GM10248 (cell line): ENCODE results near the gene SEL1L2.

Experiments used
- CTCF ChIA-PET: fragments of 300-600 bp; sonication (Branson Sonifier 250); formaldehyde crosslinking; extraction: SDS; loops from one replicate; lab custom pipeline; 2021; ENCODE audit warnings: antibody characterized with exemption; lab: Yijun Ruan, JAX
- POLR2A ChIA-PET: fragments of 350-650 bp; sonication (Branson Sonifier 250); formaldehyde crosslinking; extraction: SDS; loops from one replicate; lab custom pipeline; 2020; ENCODE audit warnings: antibody characterized with exemption; lab: Yijun Ruan, JAX
- DNase-seq: peaks from one replicate; pipeline ENCODE4 v3.0.0; 2012; ENCODE audit errors: extremely low spot score
- TF ChIP-seq, protein P1 (sequence below): IDR thresholded peaks from 2 replicates; pipeline ENCODE4 v1.5.1; 2012; ENCODE audit warnings: mild to moderate bottlenecking, low read depth; ENCODE audit errors: extremely low read depth, missing control alignments, control extremely low read depth

The SEL1L2 gene

DNA sequence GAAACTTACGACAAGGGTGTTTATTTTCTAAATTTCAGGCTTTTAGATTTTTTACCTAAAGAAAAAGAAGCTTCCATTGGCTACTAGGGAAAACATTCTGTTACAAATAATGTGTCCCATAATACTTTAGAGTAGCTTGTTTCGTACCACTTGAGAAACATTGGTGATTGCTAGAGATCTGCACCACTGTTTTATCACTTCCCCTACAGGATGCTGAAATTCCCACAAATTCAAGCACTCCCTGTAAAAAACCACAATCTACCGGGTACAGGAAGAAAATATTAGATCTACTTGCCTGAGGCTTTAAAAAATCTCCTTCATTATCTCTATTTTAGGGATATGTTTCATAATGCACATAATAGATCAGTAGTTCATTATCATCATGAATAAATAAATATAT lies 29.9 kb downstream of the SEL1L2 start:
- no peak for DNase-seq
- ChIA-PET CTCF (interaction anchor here (1.3 kb wide), 1 partner anchor 28 kb away, joined by 4 read pairs; no protein-coding TSS in a partner anchor), POLR2A (no interaction called here)
- TF ChIP-seq, protein P1, sequence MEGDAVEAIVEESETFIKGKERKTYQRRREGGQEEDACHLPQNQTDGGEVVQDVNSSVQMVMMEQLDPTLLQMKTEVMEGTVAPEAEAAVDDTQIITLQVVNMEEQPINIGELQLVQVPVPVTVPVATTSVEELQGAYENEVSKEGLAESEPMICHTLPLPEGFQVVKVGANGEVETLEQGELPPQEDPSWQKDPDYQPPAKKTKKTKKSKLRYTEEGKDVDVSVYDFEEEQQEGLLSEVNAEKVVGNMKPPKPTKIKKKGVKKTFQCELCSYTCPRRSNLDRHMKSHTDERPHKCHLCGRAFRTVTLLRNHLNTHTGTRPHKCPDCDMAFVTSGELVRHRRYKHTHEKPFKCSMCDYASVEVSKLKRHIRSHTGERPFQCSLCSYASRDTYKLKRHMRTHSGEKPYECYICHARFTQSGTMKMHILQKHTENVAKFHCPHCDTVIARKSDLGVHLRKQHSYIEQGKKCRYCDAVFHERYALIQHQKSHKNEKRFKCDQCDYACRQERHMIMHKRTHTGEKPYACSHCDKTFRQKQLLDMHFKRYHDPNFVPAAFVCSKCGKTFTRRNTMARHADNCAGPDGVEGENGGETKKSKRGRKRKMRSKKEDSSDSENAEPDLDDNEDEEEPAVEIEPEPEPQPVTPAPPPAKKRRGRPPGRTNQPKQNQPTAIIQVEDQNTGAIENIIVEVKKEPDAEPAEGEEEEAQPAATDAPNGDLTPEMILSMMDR = no peak

DNA sequence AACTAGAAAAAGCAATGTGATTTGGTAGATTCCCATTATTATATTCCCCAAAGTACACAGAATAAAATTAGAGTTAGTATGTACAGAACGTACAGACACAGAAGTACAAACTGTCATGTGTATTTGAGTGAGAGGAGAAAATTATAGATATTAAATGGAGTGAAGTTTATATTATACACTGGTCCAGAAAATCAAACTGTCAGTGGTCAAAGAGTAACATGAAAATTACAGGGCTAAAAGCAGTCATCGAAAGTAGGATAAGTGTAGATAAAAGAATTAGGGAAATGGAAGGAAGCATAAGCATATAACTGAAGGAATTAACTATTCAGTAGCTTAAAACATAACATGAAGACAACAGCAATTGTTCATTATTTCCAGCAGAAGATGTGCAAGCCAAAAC lies 30.3 kb downstream of the SEL1L2 start:
- ChIA-PET CTCF (interaction anchor here (1.3 kb wide), 1 partner anchor 27 kb away, joined by 4 read pairs; no protein-coding TSS in a partner anchor), POLR2A (no interaction called here)
- DNase-seq = no peak
- TF ChIP-seq, protein P1 = no peak

DNA sequence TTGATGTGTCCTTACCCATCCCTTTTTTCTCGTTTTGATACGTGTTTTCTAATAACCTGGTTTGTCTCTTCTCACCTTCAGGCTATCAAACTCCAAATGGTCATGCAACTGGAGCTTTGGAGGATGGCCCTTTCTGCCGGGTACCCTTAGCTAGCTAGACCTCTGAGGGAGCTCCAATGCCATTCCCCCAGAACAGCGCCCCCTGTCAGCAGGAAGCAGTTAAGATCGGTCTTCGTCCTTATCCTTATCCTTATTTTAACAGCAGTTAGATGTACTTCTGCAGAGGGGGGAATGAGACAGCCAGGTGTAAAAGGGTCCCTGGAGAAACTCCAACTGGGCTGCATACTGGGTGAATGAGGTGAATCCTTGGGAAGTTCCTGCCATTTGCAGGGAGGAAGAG lies 37.2 kb downstream of the SEL1L2 start:
- no peak for DNase-seq
- CTCF ChIA-PET = no interaction called here
- TF ChIP-seq, protein P1 = no peak
- POLR2A ChIA-PET = no interaction called here

DNA sequence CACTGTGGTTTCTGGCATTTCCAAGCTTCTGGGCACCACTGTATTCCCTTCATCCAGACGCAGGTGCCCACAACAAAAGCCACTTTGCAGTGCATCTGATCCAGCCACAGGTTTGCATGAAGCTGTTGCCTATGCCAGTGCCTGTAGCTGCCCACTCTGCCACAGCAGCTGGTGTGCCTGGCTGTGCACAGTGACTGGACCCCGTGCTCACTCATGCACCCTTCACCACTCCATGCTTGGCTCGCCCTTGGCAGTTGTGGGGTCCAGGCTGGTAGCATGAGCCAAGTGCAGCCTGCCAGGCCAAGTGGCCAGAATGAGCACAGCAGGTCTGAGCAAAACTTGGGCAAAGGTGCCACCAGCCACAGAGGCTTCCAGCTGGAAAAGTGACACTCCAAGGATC lies 42.7 kb downstream of the SEL1L2 start:
- ChIA-PET CTCF (no interaction called here), POLR2A (no interaction called here)
- TF ChIP-seq, protein P1 = no peak
- DNase-seq = no peak

DNA sequence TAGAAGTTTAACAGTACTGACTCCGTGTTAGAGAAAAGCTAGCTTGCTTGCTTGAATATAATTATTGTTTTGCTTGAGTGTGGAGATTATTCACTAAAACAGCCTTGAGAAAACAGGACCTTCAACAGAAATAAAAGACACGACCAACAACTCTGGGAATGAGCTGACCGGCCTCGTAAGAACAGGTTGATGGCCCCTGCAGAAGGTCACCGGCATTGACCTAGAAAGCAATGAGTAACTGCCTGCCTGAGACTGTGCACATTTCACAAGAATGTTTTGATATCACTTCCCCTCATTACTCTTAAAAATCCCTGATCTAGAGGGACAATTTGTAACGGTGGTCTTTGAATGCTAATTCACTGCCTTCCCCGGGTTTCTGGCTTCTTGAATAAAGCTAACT lies 49.4 kb downstream of the SEL1L2 start:
- ChIA-PET CTCF (no interaction called here), POLR2A (no interaction called here)
- no peak for DNase-seq
- TF ChIP-seq, protein P1 = no peak

DNA sequence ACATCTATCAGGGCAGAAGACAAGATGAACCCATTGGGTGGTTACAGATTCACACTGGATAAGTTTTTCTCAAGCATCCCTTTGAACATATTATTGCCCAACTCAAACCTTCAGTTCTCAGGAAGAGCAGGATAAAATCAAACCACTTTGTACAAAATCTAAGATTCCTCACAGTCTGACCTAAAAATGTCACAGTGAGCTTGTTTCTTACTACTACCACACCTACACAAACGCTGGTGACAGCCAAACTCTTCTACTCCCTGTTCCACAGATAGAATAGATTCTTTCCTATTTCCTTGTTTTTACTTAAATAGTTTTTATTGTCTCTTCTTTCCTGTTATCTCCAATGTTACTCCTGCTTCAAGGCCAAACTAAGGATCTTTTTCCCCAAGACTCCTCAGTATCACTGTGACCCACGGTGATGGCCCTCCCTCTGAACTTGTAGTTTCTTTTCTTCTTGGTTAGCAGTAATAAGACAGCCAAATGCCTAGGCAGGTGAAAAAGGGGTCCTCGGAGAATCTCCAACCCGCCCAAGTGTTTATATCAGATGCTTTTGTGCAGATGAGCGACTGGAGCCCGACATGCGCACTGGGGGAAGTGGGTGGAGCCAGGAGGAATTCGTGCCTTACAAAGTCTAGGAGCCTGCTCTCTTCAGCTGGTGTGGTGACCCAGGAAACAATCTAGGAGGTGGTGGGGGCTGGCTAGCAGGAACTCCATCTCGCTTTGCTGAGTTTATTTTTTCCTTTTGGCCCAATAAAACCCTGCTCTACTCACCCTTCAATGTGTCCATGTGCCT lies 53.4 kb downstream of the SEL1L2 start:
- POLR2A ChIA-PET = no interaction called here
- TF ChIP-seq, protein P1 = no peak
- no peak for DNase-seq
- CTCF ChIA-PET = interaction anchor here (1.2 kb wide), 1 partner anchor 14 kb away, joined by 3 read pairs; no protein-coding TSS in a partner anchor
